Measurements from ENCODE around the gene ADGRE3. TPM values are rescaled to one million over a fixed set of nuclear protein-coding genes. Genes with fewer than 3 reads are reported as not detected.

Gene ADGRE3
- total and polyA plus RNA-seq, 4 donors, result 1.1 TPM; not detected in 3

Small RNAs within 50 kb of the gene (small RNA-seq; reads per million reads assigned to genes)
- gene AC022149.2 (ENCODE audit: low replicate concordance), result not detected
- not detected for gene RN7SL842P (ENCODE audit: low replicate concordance)

Other genes starting within 250 kb of the ADGRE3 start
- gene PKN1, start 241.5 kb downstream of the ADGRE3 start, total RNA-seq, result 10 to 100 TPM; 53.5 to 74.4 TPM
- 100 to 1,000 TPM; 108 to 117 TPM for gene PKN1, start 241.5 kb downstream of the ADGRE3 start, polyA plus RNA-seq (ENCODE audit: insufficient read length in 2 of 2)
- gene PTGER1, start 199.5 kb downstream of the ADGRE3 start, total RNA-seq, result under 1 TPM in 1 of 2 donors, not detected in 1; 0.11 TPM
- under 1 TPM; 0.54 to 0.63 TPM for gene PTGER1, start 199.5 kb downstream of the ADGRE3 start, polyA plus RNA-seq (ENCODE audit: insufficient read length in 2 of 2)
- 100 to 1,000 TPM in 1 of 2 donors, 10 to 100 TPM in 1; 58.3 to 105 TPM for gene GIPC1, start 178.7 kb downstream of the ADGRE3 start, total RNA-seq
- 100 to 1,000 TPM; 123 to 137 TPM for gene GIPC1, start 178.7 kb downstream of the ADGRE3 start, polyA plus RNA-seq (ENCODE audit: insufficient read length in 2 of 2)
- 10 to 100 TPM; 78.3 to 91.1 TPM for gene DNAJB1, start 156.4 kb downstream of the ADGRE3 start, total RNA-seq
- gene DNAJB1, start 156.4 kb downstream of the ADGRE3 start, polyA plus RNA-seq (ENCODE audit: insufficient read length in 2 of 2), result 100 to 1,000 TPM in 1 of 2 donors, 10 to 100 TPM in 1; 85.2 to 102 TPM
- gene TECR, start 145.2 kb downstream of the ADGRE3 start, total RNA-seq, result 10 to 100 TPM; 38.1 to 85.7 TPM
- 100 to 1,000 TPM; 185 to 210 TPM for gene TECR, start 145.2 kb downstream of the ADGRE3 start, polyA plus RNA-seq (ENCODE audit: insufficient read length in 2 of 2)
- 100 to 1,000 TPM; 152 to 310 TPM for gene NDUFB7, start 102.8 kb downstream of the ADGRE3 start, total RNA-seq
- gene NDUFB7, start 102.8 kb downstream of the ADGRE3 start, polyA plus RNA-seq (ENCODE audit: insufficient read length in 2 of 2), result 100 to 1,000 TPM; 143 to 160 TPM
- under 1 TPM; 0.17 to 0.50 TPM for gene CLEC17A, start 91.8 kb downstream of the ADGRE3 start, total RNA-seq
- gene CLEC17A, start 91.8 kb downstream of the ADGRE3 start, polyA plus RNA-seq (ENCODE audit: insufficient read length in 2 of 2), result under 1 TPM; 0.09 to 0.16 TPM
- gene ZNF333, start 15.2 kb upstream of the ADGRE3 start, total RNA-seq, result 10 to 100 TPM; 22.8 to 25.5 TPM
- 10 to 100 TPM; 23.9 to 44.0 TPM for gene ZNF333, start 15.2 kb upstream of the ADGRE3 start, polyA plus RNA-seq (ENCODE audit: insufficient read length in 2 of 2)
- gene ADGRE2, start 103.7 kb upstream of the ADGRE3 start, total RNA-seq, result 1 to 10 TPM in 1 of 2 donors, under 1 TPM in 1; 0.33 to 1.3 TPM
- gene ADGRE2, start 103.7 kb upstream of the ADGRE3 start, polyA plus RNA-seq (ENCODE audit: insufficient read length in 2 of 2), result under 1 TPM; 0.38 to 0.81 TPM
- under 1 TPM in 1 of 2 donors, not detected in 1; 0.39 TPM for gene OR7A5, start 160.3 kb upstream of the ADGRE3 start, total RNA-seq
- under 1 TPM in 1 of 2 donors, not detected in 1; 0.11 TPM for gene OR7A5, start 160.3 kb upstream of the ADGRE3 start, polyA plus RNA-seq (ENCODE audit: insufficient read length in 2 of 2)
- gene OR7C1, start 160.3 kb upstream of the ADGRE3 start, total RNA-seq, result under 1 TPM; 0.10 to 0.83 TPM
- under 1 TPM; 0.14 to 0.36 TPM for gene OR7C1, start 160.3 kb upstream of the ADGRE3 start, polyA plus RNA-seq (ENCODE audit: insufficient read length in 2 of 2)
- gene OR7A10, start 174.1 kb upstream of the ADGRE3 start, total RNA-seq, result not detected
- not detected for gene OR7A10, start 174.1 kb upstream of the ADGRE3 start, polyA plus RNA-seq (ENCODE audit: insufficient read length in 2 of 2)
- not detected for gene OR7A17, start 211.3 kb upstream of the ADGRE3 start, total RNA-seq
- under 1 TPM in 1 of 2 donors, not detected in 1; 0.12 TPM for gene OR7A17, start 211.3 kb upstream of the ADGRE3 start, polyA plus RNA-seq (ENCODE audit: insufficient read length in 2 of 2)